Thoracic aorta (tissue), 2 donors: ENCODE data around the gene GHRHR. TPM values are rescaled to one million over a fixed set of nuclear protein-coding genes. Genes with fewer than 3 reads are reported as not detected.

Source experiments
- ATAC-seq: fragments of 150-250 bp; one replicate; pipeline ENCODE4 v1.8.0; 2017; ENCODE audit warnings: low read depth; ENCODE audit not compliant: insufficient number of reproducible peaks, low FRiP score
- DNase-seq: peaks from one replicate; pipeline ENCODE4 v3.0.0-alpha.2; 2020; ENCODE audit warnings: low spot score
- H3K27ac ChIP-seq, 2 donors: fragments of 200-600 bp; sonication (generic); 1 replicate in 1 of 2; 2 replicates in 1 of 2; pipeline ENCODE4 v1.5.1; 2016; ENCODE audit warnings: mild to moderate bottlenecking in 2 of 2, moderate library complexity in 2 of 2
- H3K27me3 ChIP-seq: fragments of 200-600 bp; sonication (generic); replicated peaks from 2 replicates; pipeline ENCODE4 v1.6.0; 2016; ENCODE audit warnings: mild to moderate bottlenecking; ENCODE audit not compliant: insufficient read depth
- H3K36me3 ChIP-seq: fragments of 200-600 bp; sonication (generic); one replicate; pipeline ENCODE4 v1.5.1; 2016
- H3K4me1 ChIP-seq, 2 donors: fragments of 200-600 bp; sonication (generic); 1 replicate in 1 of 2; 2 replicates in 1 of 2; pipeline versions ENCODE4 v1.5.1 to v1.6.0; 2016; ENCODE audit warnings: low read depth in 2 of 2, mild to moderate bottlenecking in 1 of 2; ENCODE audit not compliant: control insufficient read depth in 1 of 2
- H3K4me3 ChIP-seq: fragments of 200-600 bp; sonication (generic); 2 replicates; pipeline ENCODE4 v1.5.1; 2016; ENCODE audit warnings: mild to moderate bottlenecking
- H3K9me3 ChIP-seq: fragments of 200-600 bp; sonication (generic); 2 replicates; pipeline ENCODE4 v1.5.1; 2016
- total RNA-seq, 2 donors: library from RNA; depleted of rRNA; stranded (reverse); fragments of >200 nt; gene quantifications; one replicate each; pipeline versions ENCODE4 v1.1.0 to v1.2.3, GENCODE V29; 2016
- TF ChIP-seq, protein P1 (sequence below): fragments of 200-600 bp; sonication (generic); IDR thresholded peaks from one replicate; pipeline ENCODE4 v1.5.1; 2019; ENCODE audit warnings: antibody characterized with exemption

GHRHR gene
- total RNA-seq, 2 donors from 2014 or later = not detected

DNA sequence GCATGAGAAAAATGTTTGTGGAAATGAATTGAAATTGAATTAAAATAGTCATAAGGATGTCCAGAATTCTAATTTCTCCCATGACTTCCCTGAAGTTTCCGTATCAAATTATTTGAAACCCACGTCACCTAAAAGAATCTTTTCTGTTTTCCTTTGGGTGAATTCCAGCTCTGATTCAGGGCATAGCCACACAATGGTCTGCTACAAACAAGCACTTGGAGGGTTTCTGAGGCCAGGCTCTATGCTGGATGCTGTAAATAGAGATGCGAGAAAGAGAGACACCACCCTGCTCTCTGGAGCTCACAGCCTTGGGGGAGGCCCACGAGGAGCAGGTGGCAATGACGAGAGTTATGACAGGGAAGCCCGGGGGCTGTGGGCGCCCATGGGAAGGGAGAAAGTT is 33.6 kb downstream of the GHRHR start:
- no peak for DNase-seq
- H3K9me3 ChIP-seq = no peaks in the 10 kb centered on the region
- no peaks in the 10 kb centered on the region for H3K4me1 ChIP-seq
- TF ChIP-seq, protein P1, sequence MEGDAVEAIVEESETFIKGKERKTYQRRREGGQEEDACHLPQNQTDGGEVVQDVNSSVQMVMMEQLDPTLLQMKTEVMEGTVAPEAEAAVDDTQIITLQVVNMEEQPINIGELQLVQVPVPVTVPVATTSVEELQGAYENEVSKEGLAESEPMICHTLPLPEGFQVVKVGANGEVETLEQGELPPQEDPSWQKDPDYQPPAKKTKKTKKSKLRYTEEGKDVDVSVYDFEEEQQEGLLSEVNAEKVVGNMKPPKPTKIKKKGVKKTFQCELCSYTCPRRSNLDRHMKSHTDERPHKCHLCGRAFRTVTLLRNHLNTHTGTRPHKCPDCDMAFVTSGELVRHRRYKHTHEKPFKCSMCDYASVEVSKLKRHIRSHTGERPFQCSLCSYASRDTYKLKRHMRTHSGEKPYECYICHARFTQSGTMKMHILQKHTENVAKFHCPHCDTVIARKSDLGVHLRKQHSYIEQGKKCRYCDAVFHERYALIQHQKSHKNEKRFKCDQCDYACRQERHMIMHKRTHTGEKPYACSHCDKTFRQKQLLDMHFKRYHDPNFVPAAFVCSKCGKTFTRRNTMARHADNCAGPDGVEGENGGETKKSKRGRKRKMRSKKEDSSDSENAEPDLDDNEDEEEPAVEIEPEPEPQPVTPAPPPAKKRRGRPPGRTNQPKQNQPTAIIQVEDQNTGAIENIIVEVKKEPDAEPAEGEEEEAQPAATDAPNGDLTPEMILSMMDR = no peak
- H3K36me3 ChIP-seq = no peaks in the 10 kb centered on the region
- no peaks in the 10 kb centered on the region for H3K27me3 ChIP-seq
- no peak for ATAC-seq
- H3K27ac ChIP-seq = no peak overlapping the region
- no peak overlapping the region for H3K4me3 ChIP-seq

DNA sequence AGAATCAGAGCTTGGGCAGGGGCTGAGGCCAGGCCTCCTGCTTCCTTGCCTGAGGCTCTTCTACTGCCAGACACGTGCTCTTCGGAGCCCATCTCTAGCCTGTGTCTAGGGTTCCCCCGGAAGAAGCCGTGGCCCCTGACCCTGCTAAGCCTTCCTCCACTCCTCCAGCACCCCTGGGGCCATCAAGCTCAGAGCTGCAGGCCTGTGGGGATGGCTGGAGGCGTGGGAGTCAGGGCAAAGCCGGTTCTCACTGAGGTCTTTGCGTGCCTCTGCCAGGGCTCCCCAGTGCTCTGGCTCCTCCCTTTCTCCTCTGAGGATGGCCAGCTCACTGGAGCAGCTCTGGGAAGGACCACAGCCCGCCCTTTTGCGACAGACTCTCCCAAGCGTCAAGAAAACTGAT is 34.4 kb downstream of the GHRHR start:
- H3K4me1 ChIP-seq = no peaks in the 10 kb centered on the region

GRCh38 chr7:31000161-31000693 is 36.5 kb downstream of the GHRHR start:
- ATAC-seq (no peak), DNase-seq (no peak)
- H3K27ac ChIP-seq = no peak overlapping the region

More for the DNA sequence above, 34.4 kb downstream of the GHRHR start:
- ATAC-seq = no peak
- Histone ChIP-seq H3K4me3 (no peak overlapping the region), H3K36me3 (no peaks in the 10 kb centered on the region), H3K9me3 (no peaks in the 10 kb centered on the region), H3K27me3 (no peaks in the 10 kb centered on the region), H3K27ac (no peak overlapping the region)
- TF ChIP-seq, protein P1 = no peak
- DNase-seq = no peak

DNA sequence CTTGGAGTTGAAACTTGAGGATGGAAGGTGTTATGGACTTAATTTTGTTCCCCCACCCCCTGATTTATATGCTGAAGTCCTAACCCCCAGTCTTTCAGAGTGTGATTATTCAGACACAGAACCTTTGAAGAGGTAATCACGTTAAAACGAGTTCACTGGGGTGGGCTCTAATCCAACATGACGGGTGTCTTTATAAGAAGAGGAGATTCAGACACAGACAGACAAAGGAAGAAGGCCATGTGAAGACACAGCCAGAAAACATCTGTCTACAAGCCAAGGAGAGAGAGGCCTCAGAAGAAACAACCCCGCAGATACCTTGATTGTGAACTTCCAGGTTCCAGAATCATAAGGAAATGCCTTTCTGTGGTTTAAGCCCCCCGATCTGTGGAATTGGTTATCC is 37.0 kb downstream of the GHRHR start:
- no peaks in the 10 kb centered on the region for H3K4me1 ChIP-seq
- TF ChIP-seq, protein P1 = no peak
- no peaks in the 10 kb centered on the region for H3K27me3 ChIP-seq
- H3K4me3 ChIP-seq = no peak overlapping the region
- DNase-seq = no peak
- no peaks in the 10 kb centered on the region for H3K9me3 ChIP-seq
- no peaks in the 10 kb centered on the region for H3K36me3 ChIP-seq
- no peak for ATAC-seq
- H3K27ac ChIP-seq = no peak overlapping the region

More at GRCh38 chr7:31000161-31000693, 36.5 kb downstream of the GHRHR start:
- H3K27me3 ChIP-seq = no peaks in the 10 kb centered on the region
- no peaks in the 10 kb centered on the region for H3K4me1 ChIP-seq
- H3K36me3 ChIP-seq = no peaks in the 10 kb centered on the region
- no peak overlapping the region for H3K4me3 ChIP-seq
- no peaks in the 10 kb centered on the region for H3K9me3 ChIP-seq
- TF ChIP-seq, protein P1 = no peak

DNA sequence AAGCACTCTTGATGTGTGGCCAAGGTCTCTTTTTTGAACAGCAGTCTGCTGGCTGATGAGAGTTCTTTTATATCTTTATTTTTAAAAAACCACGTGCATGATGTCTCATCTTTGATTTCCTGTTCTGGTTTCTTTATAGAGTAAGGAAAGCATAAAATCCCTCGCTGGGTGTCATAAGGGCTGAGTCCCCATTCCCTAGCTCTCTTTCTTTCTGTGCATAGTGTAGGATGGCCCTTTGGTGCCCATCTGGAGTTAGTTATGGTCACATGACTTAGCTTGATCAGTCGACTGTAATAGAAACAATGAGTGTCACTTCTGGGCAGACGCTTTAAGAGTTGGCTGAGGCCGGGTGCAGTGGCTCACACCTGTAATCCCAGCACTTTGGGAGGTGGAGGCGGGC is 38.5 kb downstream of the GHRHR start:
- no peaks in the 10 kb centered on the region for H3K27me3 ChIP-seq
- H3K4me1 ChIP-seq = no peaks in the 10 kb centered on the region
- TF ChIP-seq, protein P1 = no peak
- no peak overlapping the region for H3K27ac ChIP-seq
- no peaks in the 10 kb centered on the region for H3K36me3 ChIP-seq
- no peak for ATAC-seq
- no peak for DNase-seq
- no peaks in the 10 kb centered on the region for H3K9me3 ChIP-seq
- no peak overlapping the region for H3K4me3 ChIP-seq
